ENCODE measurements around the gene PLCB2. TPM values are rescaled to one million over a fixed set of nuclear protein-coding genes. Genes with fewer than 3 reads are reported as not detected.

The PLCB2 gene
- polyA plus RNA-seq, 1 of the 3 experiments (the other 2 are of a cell fraction): 0.15 TPM

- no peak overlapping the region for H3K4me2 ChIP-seq
- no peak for TF ChIP-seq NFIC (IDR thresholded peaks at IDR 0.05; ENCODE audit: borderline replicate concordance)
- peak; percentile 10; the same call in 1 of the 2 replicates for TF ChIP-seq JUND (IDR thresholded peaks at IDR 0.05)
- peaks cover 7 to 14% of the 10 kb centered on the region in 2 experiments for H3K36me3 ChIP-seq (replicated peaks in 1 of 2; ENCODE audit: control insufficient read depth in 1 of 2, insufficient read depth in 2 of 2, low read length in 1 of 2)
- H3K79me2 ChIP-seq (ENCODE audit: insufficient read depth): 0 out of 2 replicates have a peak, but pooled peaks cover 1% of the 10 kb centered on the region
- CTCF ChIA-PET: interaction anchor here (1.0 to 70.6 kb wide), 4 partner anchors 11 to 91 kb away, joined by 3 to 2194 read pairs (median 1102); partner anchors contain the start of genes ANKRD63, CCDC9B, DISP2 and INAFM2
- peaks cover 27% of the 10 kb centered on the region for H3F3A ChIP-seq (replicated peaks; ENCODE audit: insufficient read depth)
- POLR2A ChIA-PET: interaction anchor here (1.6 kb wide), 1 partner anchor 10 kb away, joined by 4 read pairs; the partner anchor contains the start of gene CCDC9B
- 91% methylated on average over 7 of the region's 7 CpGs for WGBS (ENCODE audit: low lambda C conversion rate)
- H3K9me2 ChIP-seq: no peaks in the 10 kb centered on the region
- no peak overlapping the region for H3K9ac ChIP-seq
- DNase-seq: no peak
- H3K4me1 ChIP-seq (ENCODE audit: control insufficient read depth in 1 of 2, insufficient read depth in 2 of 2, low read depth in 1 of 2, low read length in 1 of 2): peaks cover 12 to 21% of the 10 kb centered on the region in 2 experiments; a peak in 3 of 4 replicates
- no peaks in the 10 kb centered on the region for H3K27me3 ChIP-seq (ENCODE audit: insufficient read depth)
- no peaks in the 10 kb centered on the region for H4K20me1 ChIP-seq (ENCODE audit: insufficient read depth)
- H3K4me3 ChIP-seq (ENCODE audit: low read depth in 2 of 2, low read length in 1 of 2): no peak overlapping the region
- H2AFZ ChIP-seq (ENCODE audit: low read depth): no peak overlapping the region
- no peaks in the 10 kb centered on the region for H3K9me3 ChIP-seq
- H3K27ac ChIP-seq (ENCODE audit: low read depth in 2 of 2, low read length in 1 of 2): 0 out of 4 replicates have a peak overlapping the region, but pooled peaks of 1 of the 2 experiments have one; percentile 16
Measured at GRCh38 chr15:40331026-40331425, 23.3 kb upstream of the PLCB2 start.

DNA sequence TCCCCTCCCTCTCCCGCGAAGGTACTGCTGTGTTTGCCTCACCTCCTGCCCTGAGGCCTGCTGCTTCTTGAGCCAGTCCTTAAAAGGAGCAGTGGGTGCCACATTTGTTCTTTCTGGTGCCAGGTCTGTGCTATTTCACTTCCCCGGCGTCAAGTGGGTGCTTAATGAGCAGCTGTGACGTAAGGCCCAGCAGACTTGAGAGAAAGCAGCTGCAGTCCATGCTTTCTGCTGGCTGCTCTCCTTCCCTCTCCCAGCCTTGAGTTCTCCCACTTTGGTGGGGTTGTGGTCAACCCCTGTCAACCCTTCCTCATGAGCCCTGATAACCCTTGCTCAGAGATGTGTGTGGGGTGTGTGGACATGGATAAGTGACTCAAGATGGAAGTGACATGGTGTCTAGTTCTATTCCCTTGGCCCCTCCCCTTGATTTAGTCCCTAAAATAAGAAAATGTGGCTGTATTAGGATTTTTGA, 22.7 kb upstream of the PLCB2 start:
- Histone ChIP-seq H3K9me3 (no peaks in the 10 kb centered on the region), H3K4me2 (no peak overlapping the region), H3K4me3 (ENCODE audit: low read depth in 2 of 2, low read length in 1 of 2) (no peak overlapping the region), H3K36me3 (replicated peaks in 1 of 2; ENCODE audit: control insufficient read depth in 1 of 2, insufficient read depth in 2 of 2, low read length in 1 of 2) (peaks cover 4 to 8% of the 10 kb centered on the region in 2 experiments), H3K27me3 (ENCODE audit: insufficient read depth) (no peaks in the 10 kb centered on the region), H2AFZ (ENCODE audit: low read depth) (no peak overlapping the region), H3K9me2 (no peaks in the 10 kb centered on the region), H3K27ac (ENCODE audit: low read depth in 2 of 2, low read length in 1 of 2) (no peak overlapping the region; a peak in 1 of 4 replicates), H4K20me1 (ENCODE audit: insufficient read depth) (no peaks in the 10 kb centered on the region), H3K9ac (no peak overlapping the region), H3K4me1 (ENCODE audit: control insufficient read depth in 1 of 2, insufficient read depth in 2 of 2, low read depth in 1 of 2, low read length in 1 of 2) (peaks cover 12 to 19% of the 10 kb centered on the region in 2 experiments), H3K79me2 (ENCODE audit: insufficient read depth) (peaks cover 3% of the 10 kb centered on the region; the same call in 1 of the 2 replicates), H3F3A (replicated peaks; ENCODE audit: insufficient read depth) (peaks cover 27% of the 10 kb centered on the region)
- WGBS (ENCODE audit: low lambda C conversion rate): 100% methylated on average over 5 of the region's 5 CpGs
- TF ChIP-seq TCF12 (IDR thresholded peaks at IDR 0.05) (no peak), MEF2A (IDR thresholded peaks at IDR 0.05; ENCODE audit: borderline replicate concordance, low read depth) (no peak), NFIC (IDR thresholded peaks at IDR 0.05; ENCODE audit: borderline replicate concordance) (no peak), MAX (IDR thresholded peaks at IDR 0.05; ENCODE audit: low read depth) (0 out of 2 replicates have a peak, but pooled peaks have one; percentile 18), TAF1 (IDR thresholded peaks at IDR 0.05; ENCODE audit: borderline replicate concordance, low read depth, low read length) (no peak)
- TF ChIP-seq, protein P1, sequence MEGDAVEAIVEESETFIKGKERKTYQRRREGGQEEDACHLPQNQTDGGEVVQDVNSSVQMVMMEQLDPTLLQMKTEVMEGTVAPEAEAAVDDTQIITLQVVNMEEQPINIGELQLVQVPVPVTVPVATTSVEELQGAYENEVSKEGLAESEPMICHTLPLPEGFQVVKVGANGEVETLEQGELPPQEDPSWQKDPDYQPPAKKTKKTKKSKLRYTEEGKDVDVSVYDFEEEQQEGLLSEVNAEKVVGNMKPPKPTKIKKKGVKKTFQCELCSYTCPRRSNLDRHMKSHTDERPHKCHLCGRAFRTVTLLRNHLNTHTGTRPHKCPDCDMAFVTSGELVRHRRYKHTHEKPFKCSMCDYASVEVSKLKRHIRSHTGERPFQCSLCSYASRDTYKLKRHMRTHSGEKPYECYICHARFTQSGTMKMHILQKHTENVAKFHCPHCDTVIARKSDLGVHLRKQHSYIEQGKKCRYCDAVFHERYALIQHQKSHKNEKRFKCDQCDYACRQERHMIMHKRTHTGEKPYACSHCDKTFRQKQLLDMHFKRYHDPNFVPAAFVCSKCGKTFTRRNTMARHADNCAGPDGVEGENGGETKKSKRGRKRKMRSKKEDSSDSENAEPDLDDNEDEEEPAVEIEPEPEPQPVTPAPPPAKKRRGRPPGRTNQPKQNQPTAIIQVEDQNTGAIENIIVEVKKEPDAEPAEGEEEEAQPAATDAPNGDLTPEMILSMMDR (IDR thresholded peaks at IDR 0.05): no peak
- DNase-seq: no peak
- ChIA-PET POLR2A (no interaction called here), CTCF (interaction anchor here (1.0 to 70.6 kb wide), 5 partner anchors 11 to 92 kb away, joined by 3 to 2194 read pairs (median 9); partner anchors contain the start of genes ANKRD63, CCDC9B, DISP2 and INAFM2)

- no peak overlapping the region for H3K27ac ChIP-seq (ENCODE audit: low read depth in 2 of 2, low read length in 1 of 2)
- H2AFZ ChIP-seq (ENCODE audit: low read depth): no peak overlapping the region
- H3F3A ChIP-seq (replicated peaks; ENCODE audit: insufficient read depth): peaks cover 27% of the 10 kb centered on the region
- H3K4me3 ChIP-seq (ENCODE audit: low read depth in 2 of 2, low read length in 1 of 2): no peak overlapping the region
- H3K79me2 ChIP-seq (ENCODE audit: insufficient read depth): peaks cover 9% of the 10 kb centered on the region; the same call in 1 of the 2 replicates
- no peaks in the 10 kb centered on the region for H3K9me3 ChIP-seq
- H3K4me2 ChIP-seq: no peak overlapping the region
- ChIA-PET POLR2A (no interaction called here), CTCF (interaction anchor here (2.5 to 70.6 kb wide), 3 partner anchors 12 to 51 kb away, joined by 9 to 2194 read pairs (median 2194); partner anchors contain the start of genes ANKRD63, CCDC9B, DISP2 and INAFM2)
- H3K27me3 ChIP-seq (ENCODE audit: insufficient read depth): no peaks in the 10 kb centered on the region
- peaks cover 2 to 4% of the 10 kb centered on the region in 2 experiments for H3K36me3 ChIP-seq (replicated peaks in 1 of 2; ENCODE audit: control insufficient read depth in 1 of 2, insufficient read depth in 2 of 2, low read length in 1 of 2)
- no peak for DNase-seq
- no peaks in the 10 kb centered on the region for H4K20me1 ChIP-seq (ENCODE audit: insufficient read depth)
- peaks cover 18 to 19% of the 10 kb centered on the region in 2 experiments for H3K4me1 ChIP-seq (ENCODE audit: control insufficient read depth in 1 of 2, insufficient read depth in 2 of 2, low read depth in 1 of 2, low read length in 1 of 2)
- WGBS (ENCODE audit: low lambda C conversion rate): 88% methylated on average over 7 of the region's 7 CpGs
- no peak overlapping the region for H3K9ac ChIP-seq
- H3K9me2 ChIP-seq: no peaks in the 10 kb centered on the region
- no peak for TF ChIP-seq MEF2A (IDR thresholded peaks at IDR 0.05; ENCODE audit: borderline replicate concordance, low read depth)
- TF ChIP-seq, protein P2, sequence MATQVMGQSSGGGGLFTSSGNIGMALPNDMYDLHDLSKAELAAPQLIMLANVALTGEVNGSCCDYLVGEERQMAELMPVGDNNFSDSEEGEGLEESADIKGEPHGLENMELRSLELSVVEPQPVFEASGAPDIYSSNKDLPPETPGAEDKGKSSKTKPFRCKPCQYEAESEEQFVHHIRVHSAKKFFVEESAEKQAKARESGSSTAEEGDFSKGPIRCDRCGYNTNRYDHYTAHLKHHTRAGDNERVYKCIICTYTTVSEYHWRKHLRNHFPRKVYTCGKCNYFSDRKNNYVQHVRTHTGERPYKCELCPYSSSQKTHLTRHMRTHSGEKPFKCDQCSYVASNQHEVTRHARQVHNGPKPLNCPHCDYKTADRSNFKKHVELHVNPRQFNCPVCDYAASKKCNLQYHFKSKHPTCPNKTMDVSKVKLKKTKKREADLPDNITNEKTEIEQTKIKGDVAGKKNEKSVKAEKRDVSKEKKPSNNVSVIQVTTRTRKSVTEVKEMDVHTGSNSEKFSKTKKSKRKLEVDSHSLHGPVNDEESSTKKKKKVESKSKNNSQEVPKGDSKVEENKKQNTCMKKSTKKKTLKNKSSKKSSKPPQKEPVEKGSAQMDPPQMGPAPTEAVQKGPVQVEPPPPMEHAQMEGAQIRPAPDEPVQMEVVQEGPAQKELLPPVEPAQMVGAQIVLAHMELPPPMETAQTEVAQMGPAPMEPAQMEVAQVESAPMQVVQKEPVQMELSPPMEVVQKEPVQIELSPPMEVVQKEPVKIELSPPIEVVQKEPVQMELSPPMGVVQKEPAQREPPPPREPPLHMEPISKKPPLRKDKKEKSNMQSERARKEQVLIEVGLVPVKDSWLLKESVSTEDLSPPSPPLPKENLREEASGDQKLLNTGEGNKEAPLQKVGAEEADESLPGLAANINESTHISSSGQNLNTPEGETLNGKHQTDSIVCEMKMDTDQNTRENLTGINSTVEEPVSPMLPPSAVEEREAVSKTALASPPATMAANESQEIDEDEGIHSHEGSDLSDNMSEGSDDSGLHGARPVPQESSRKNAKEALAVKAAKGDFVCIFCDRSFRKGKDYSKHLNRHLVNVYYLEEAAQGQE (IDR thresholded peaks at IDR 0.05; ENCODE audit: low read depth, low read length): no peak
- no peak for TF ChIP-seq SMC3 (IDR thresholded peaks at IDR 0.05; ENCODE audit: low read depth, low read length)
- TF ChIP-seq, protein P3, sequence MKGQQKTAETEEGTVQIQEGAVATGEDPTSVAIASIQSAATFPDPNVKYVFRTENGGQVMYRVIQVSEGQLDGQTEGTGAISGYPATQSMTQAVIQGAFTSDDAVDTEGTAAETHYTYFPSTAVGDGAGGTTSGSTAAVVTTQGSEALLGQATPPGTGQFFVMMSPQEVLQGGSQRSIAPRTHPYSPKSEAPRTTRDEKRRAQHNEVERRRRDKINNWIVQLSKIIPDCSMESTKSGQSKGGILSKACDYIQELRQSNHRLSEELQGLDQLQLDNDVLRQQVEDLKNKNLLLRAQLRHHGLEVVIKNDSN (IDR thresholded peaks at IDR 0.05; ENCODE audit: borderline replicate concordance, low read depth): no peak
- no peak for TF ChIP-seq IRF3 (IDR thresholded peaks at IDR 0.05; ENCODE audit: low read depth, low read length)
- no peak for TF ChIP-seq RCOR1 (IDR thresholded peaks at IDR 0.05; ENCODE audit: low read length)
Measured at GRCh38 chr15:40329804-40330203, 22.1 kb upstream of the PLCB2 start.

All from SK-N-SH (cell line).